H9 (cell line): ENCODE results near the gene DKK3. TPM values are rescaled to one million over a fixed set of nuclear protein-coding genes. Genes with fewer than 3 reads are reported as not detected.

Source experiments
- DNase-seq: peaks from one replicate; pipeline ENCODE4 v3.0.0-alpha.2; 2017
- H2AFZ ChIP-seq: one replicate; pipeline ENCODE4 v1.6.1; 2013; ENCODE audit warnings: mild to moderate bottlenecking, low read length, control low read depth, moderate library complexity
- H2AK5ac ChIP-seq: 2 replicates; pipeline ENCODE4 v1.6.1; 2013; ENCODE audit warnings: low read length, control low read depth, mixed read lengths; ENCODE audit not compliant: insufficient read length
- H2BK120ac ChIP-seq: one replicate; pipeline ENCODE4 v1.6.1; 2013; ENCODE audit warnings: low read depth, mild to moderate bottlenecking, low read length, control low read depth, inconsistent platforms; ENCODE audit not compliant: poor library complexity, severe bottlenecking
- H2BK12ac ChIP-seq: 2 replicates; pipeline ENCODE4 v1.6.1; 2013; ENCODE audit warnings: low read length, control low read depth, mixed read lengths, low read depth; ENCODE audit not compliant: insufficient read length
- H2BK15ac ChIP-seq: 2 replicates; pipeline ENCODE4 v1.6.1; 2013; ENCODE audit warnings: low read depth, low read length, control low read depth
- H2BK20ac ChIP-seq: one replicate; pipeline ENCODE4 v1.6.1; 2013; ENCODE audit warnings: low read depth, mild to moderate bottlenecking, low read length, control low read depth, inconsistent platforms; ENCODE audit not compliant: poor library complexity, severe bottlenecking
- H2BK5ac ChIP-seq: 2 replicates; pipeline ENCODE4 v1.6.1; 2013; ENCODE audit warnings: low read length, control low read depth, mixed read lengths; ENCODE audit not compliant: insufficient read length
- H3K14ac ChIP-seq: 2 replicates; pipeline ENCODE4 v1.6.1; 2013; ENCODE audit warnings: low read length, control low read depth; ENCODE audit not compliant: insufficient read depth
- H3K18ac ChIP-seq: 2 replicates; pipeline ENCODE4 v1.6.1; 2013; ENCODE audit warnings: low read depth, mild to moderate bottlenecking, mixed read lengths, low read length, control low read depth; ENCODE audit not compliant: insufficient read length
- H3K23ac ChIP-seq: 2 replicates; pipeline ENCODE4 v1.6.1; 2013; ENCODE audit warnings: low read length, control low read depth, mixed read lengths, low read depth; ENCODE audit not compliant: insufficient read length
- H3K23me2 ChIP-seq: 2 replicates; pipeline ENCODE4 v1.6.1; 2013; ENCODE audit warnings: low read depth, mild to moderate bottlenecking, mixed read lengths, low read length, control low read depth; ENCODE audit not compliant: insufficient read length, poor library complexity, severe bottlenecking
- H3K27ac ChIP-seq: 2 replicates; pipeline ENCODE4 v1.5.1; 2013; ENCODE audit warnings: low read length, control low read depth, mixed read lengths, low read depth; ENCODE audit not compliant: insufficient read length
- H3K27me3 ChIP-seq: 2 replicates; pipeline ENCODE4 v1.6.1; 2013; ENCODE audit warnings: low read length, control low read depth, inconsistent platforms; ENCODE audit not compliant: insufficient read depth
- H3K4ac ChIP-seq: 2 replicates; pipeline ENCODE4 v1.6.1; 2013; ENCODE audit warnings: low read depth, mild to moderate bottlenecking, control low read depth, inconsistent platforms, low read length, moderate library complexity
- H3K4me1 ChIP-seq: 2 replicates; pipeline ENCODE4 v1.6.1; 2013; ENCODE audit warnings: low read length, control low read depth, inconsistent platforms; ENCODE audit not compliant: insufficient read depth
- H3K4me2 ChIP-seq: 2 replicates; pipeline ENCODE4 v1.6.1; 2013; ENCODE audit warnings: low read length, control low read depth, mixed read lengths; ENCODE audit not compliant: insufficient read length, insufficient read depth
- H3K56ac ChIP-seq: 2 replicates; pipeline ENCODE4 v1.6.1; 2013; ENCODE audit warnings: low read depth, mild to moderate bottlenecking, mixed read lengths, low read length, control low read depth; ENCODE audit not compliant: insufficient read length
- H3K79me1 ChIP-seq: 2 replicates; pipeline ENCODE4 v1.6.1; 2013; ENCODE audit warnings: low read depth, mild to moderate bottlenecking, moderate library complexity, low read length, control low read depth, inconsistent platforms; ENCODE audit not compliant: insufficient read depth, poor library complexity, severe bottlenecking
- H3K79me2 ChIP-seq: 2 replicates; pipeline ENCODE4 v1.6.1; 2013; ENCODE audit warnings: low read length, control low read depth, inconsistent platforms; ENCODE audit not compliant: insufficient read depth
- H3K9ac ChIP-seq: 2 replicates; pipeline ENCODE4 v1.6.1; 2013; ENCODE audit warnings: low read length, control low read depth, mixed read lengths; ENCODE audit not compliant: insufficient read length; ENCODE audit errors: extremely low read depth
- H3K9me3 ChIP-seq: one replicate; pipeline ENCODE4 v1.6.1; 2013; ENCODE audit warnings: low read depth, low read length, inconsistent platforms; ENCODE audit not compliant: control insufficient read depth
- H3T11ph ChIP-seq: one replicate; pipeline ENCODE4 v1.6.1; 2013; ENCODE audit warnings: mild to moderate bottlenecking, low read length, control low read depth, inconsistent platforms
- H4K20me1 ChIP-seq: one replicate; pipeline ENCODE4 v1.6.1; 2013; ENCODE audit not compliant: control insufficient read depth, insufficient read length, insufficient read depth
- H4K5ac ChIP-seq: 2 replicates; pipeline ENCODE4 v1.6.1; 2013; ENCODE audit warnings: low read depth, mild to moderate bottlenecking, mixed read lengths, low read length, control low read depth; ENCODE audit not compliant: insufficient read length
- H4K8ac ChIP-seq: replicated peaks from 2 replicates; pipeline ENCODE4 v1.6.1; 2013; ENCODE audit warnings: low read length, control low read depth, mixed read lengths, low read depth; ENCODE audit not compliant: insufficient read length
- H4K91ac ChIP-seq: 2 replicates; pipeline ENCODE4 v1.6.1; 2013; ENCODE audit warnings: low read depth, mild to moderate bottlenecking, moderate library complexity, mixed read lengths, low read length, control low read depth; ENCODE audit not compliant: insufficient read length
- H3K27ac Mint-ChIP-seq, 3 experiments: 2 replicates in 2 of 3; 3 replicates in 1 of 3; pipeline ENCODE4 v1.8.0; 2020 to 2021; ENCODE audit warnings: mixed read lengths in 3 of 3, mild to moderate bottlenecking in 1 of 3, moderate library complexity in 1 of 3
- H3K27me3 Mint-ChIP-seq: 2 replicates; pipeline ENCODE4 v1.8.0; 2021; ENCODE audit warnings: low read depth, mild to moderate bottlenecking, moderate library complexity, mixed read lengths
- H3K36me3 Mint-ChIP-seq, 3 experiments: 2 replicates in 2 of 3; 3 replicates in 1 of 3; pipeline ENCODE4 v1.8.0; 2020 to 2021; ENCODE audit warnings: low read depth in 3 of 3, mixed read lengths in 3 of 3; ENCODE audit not compliant: insufficient read depth in 1 of 3
- H3K4me1 Mint-ChIP-seq, 2 experiments: 2 replicates each; pipeline ENCODE4 v1.8.0; 2020; ENCODE audit warnings: mixed read lengths in 2 of 2
- H3K4me3 Mint-ChIP-seq, 2 experiments: 2 replicates in 1 of 2; 3 replicates in 1 of 2; pipeline ENCODE4 v1.8.0; 2020 to 2021; ENCODE audit warnings: mild to moderate bottlenecking in 2 of 2, mixed read lengths in 2 of 2, moderate library complexity in 1 of 2
- H3K9me3 Mint-ChIP-seq, 2 experiments: 2 replicates in 1 of 2; 3 replicates in 1 of 2; pipeline ENCODE4 v1.8.0; 2020; ENCODE audit warnings: mild to moderate bottlenecking in 2 of 2, mixed read lengths in 2 of 2, moderate library complexity in 1 of 2
- whole genome bisulfite sequencing: extraction: QIAGEN DNeasy Blood & Tissue Kit; methylation state at CpG from one replicate; pipeline ENCODE4 v1.1.7; 2013; ENCODE audit warnings: missing lambda C conversion rate, low lambda C conversion rate, mixed read lengths; ENCODE audit not compliant: insufficient read length; ENCODE audit errors: extremely low coverage; 5-methylcytosine and 5-hydroxymethylcytosine counted together
- total RNA-seq: library from RNA; stranded (reverse); gene quantifications from 2 replicates; pipeline ENCODE4 v1.2.1, GENCODE V29; 2021
- TF ChIP-seq, protein P1 (sequence below): fragments of 200-600 bp; sonication (generic); conservative IDR thresholded peaks from 3 replicates; pipeline ENCODE4 v1.8.0; 2021; ENCODE audit warnings: antibody characterized with exemption, mild to moderate bottlenecking

Gene DKK3
- total RNA-seq, 1 experiment from 2014 or later = 17.1 TPM

DNA sequence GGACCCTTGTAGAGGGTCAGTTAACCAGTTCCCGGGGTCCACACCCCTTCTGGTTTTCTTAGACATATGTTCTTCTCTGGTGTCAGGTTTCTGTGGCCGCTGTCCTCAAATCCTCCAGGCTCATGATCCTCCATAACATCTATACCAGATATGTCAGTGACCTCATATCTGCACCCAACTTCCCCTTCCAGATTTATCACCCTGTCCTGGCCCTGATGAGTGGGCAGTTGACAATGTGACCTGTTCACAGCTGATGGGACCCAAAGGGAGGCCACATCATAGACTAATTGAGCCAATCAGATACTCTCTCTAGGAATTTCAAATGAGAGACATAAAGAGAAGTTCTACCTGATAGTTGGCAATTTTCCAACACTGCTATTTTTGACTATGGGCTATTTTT, 5.1 kb downstream of the DKK3 start:
- Mint-ChIP-seq H3K4me3 (no peak overlapping the region), H3K36me3 (peaks cover 6 to 28% (median 10%) of the 10 kb centered on the region in 3 experiments; a peak in 6 of 7 replicates), H3K27me3 (peaks cover 12% of the 10 kb centered on the region), H3K9me3 (no peaks in the 10 kb centered on the region), H3K4me1 (peaks cover 8 to 9% of the 10 kb centered on the region in 2 experiments), H3K27ac (no peak overlapping the region)
- Histone ChIP-seq H3K23ac (no peak overlapping the region), H3K27me3 (no peaks in the 10 kb centered on the region; the same call in 1 of the 2 replicates), H2BK5ac (no peak overlapping the region), H3T11ph (no peak overlapping the region), H4K5ac (no peak overlapping the region), H3K9ac (no peak overlapping the region), H3K56ac (no peak overlapping the region), H3K79me1 (no peaks in the 10 kb centered on the region), H2BK20ac (no peak overlapping the region), H3K4me2 (no peak overlapping the region), H3K79me2 (no peaks in the 10 kb centered on the region), H3K18ac (no peak overlapping the region), H4K91ac (no peak overlapping the region), H3K9me3 (no peaks in the 10 kb centered on the region), H3K23me2 (peaks cover 7% of the 10 kb centered on the region), H3K27ac (no peak overlapping the region), H4K8ac (no peak overlapping the region), H2AFZ (no peak overlapping the region), H4K20me1 (no peaks in the 10 kb centered on the region), H3K14ac (no peak overlapping the region), H2BK120ac (no peak overlapping the region), H2BK15ac (no peak overlapping the region), H3K4ac (no peak overlapping the region), H2AK5ac (no peak overlapping the region), H2BK12ac (no peak overlapping the region), H3K4me1 (no peaks in the 10 kb centered on the region; the same call in 1 of the 2 replicates)
- WGBS = no CpG with 5 or more reads among the region's 2 CpGs
- no peak for DNase-seq
- TF ChIP-seq, protein P1, sequence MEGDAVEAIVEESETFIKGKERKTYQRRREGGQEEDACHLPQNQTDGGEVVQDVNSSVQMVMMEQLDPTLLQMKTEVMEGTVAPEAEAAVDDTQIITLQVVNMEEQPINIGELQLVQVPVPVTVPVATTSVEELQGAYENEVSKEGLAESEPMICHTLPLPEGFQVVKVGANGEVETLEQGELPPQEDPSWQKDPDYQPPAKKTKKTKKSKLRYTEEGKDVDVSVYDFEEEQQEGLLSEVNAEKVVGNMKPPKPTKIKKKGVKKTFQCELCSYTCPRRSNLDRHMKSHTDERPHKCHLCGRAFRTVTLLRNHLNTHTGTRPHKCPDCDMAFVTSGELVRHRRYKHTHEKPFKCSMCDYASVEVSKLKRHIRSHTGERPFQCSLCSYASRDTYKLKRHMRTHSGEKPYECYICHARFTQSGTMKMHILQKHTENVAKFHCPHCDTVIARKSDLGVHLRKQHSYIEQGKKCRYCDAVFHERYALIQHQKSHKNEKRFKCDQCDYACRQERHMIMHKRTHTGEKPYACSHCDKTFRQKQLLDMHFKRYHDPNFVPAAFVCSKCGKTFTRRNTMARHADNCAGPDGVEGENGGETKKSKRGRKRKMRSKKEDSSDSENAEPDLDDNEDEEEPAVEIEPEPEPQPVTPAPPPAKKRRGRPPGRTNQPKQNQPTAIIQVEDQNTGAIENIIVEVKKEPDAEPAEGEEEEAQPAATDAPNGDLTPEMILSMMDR = no peak
